ENCODE measurements around the gene PTPN14.

- TF ChIP-seq CTCF (IDR thresholded peaks at IDR 0.05) (no peak), POLR2A (IDR thresholded peaks at IDR 0.05) (no peak)
Measured at GRCh38 chr1:214342525-214342924, 208.9 kb downstream of the PTPN14 start.
